Measurements from ENCODE around the gene HMCN1.
"Not testable (repeated sequence)": the region's sequence is repeated elsewhere in the genome, so short reads cannot be mapped to it uniquely, and the experiment has no call there.

Gene HMCN1

GRCh38 chr1:186210258-186210657 lies 476.1 kb downstream of the HMCN1 start:
- no peak for FAIRE-seq

- FAIRE-seq = not testable (repeated sequence)
These were observed 477.4 kb downstream of the HMCN1 start for GRCh38 chr1:186211583-186211982.

GRCh38 chr1:186212568-186213224 lies 478.5 kb downstream of the HMCN1 start:
- no peak for FAIRE-seq

GRCh38 chr1:186213225-186213607 lies 479.0 kb downstream of the HMCN1 start:
- no peak for FAIRE-seq

GRCh38 chr1:186214791-186215190 lies 480.6 kb downstream of the HMCN1 start:
- no peak for FAIRE-seq

DNA sequence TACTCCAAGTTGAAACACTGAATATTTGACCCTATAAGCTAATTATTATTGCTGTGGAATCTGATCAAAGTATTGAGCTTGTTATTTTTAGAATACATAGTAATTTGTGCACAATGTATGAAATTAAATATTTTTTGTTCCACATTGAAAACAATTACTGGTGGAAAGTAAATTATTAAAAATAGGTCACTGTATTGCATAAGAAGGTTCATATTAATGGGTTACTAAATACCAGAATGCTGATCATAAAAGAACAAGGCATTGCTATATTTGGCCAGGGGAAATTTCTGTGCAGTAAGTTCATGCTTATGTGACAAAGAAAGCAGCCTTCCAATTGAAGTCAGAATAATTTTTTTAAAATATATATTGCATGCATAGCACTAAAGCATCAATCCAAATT lies 481.4 kb downstream of the HMCN1 start:
- FAIRE-seq = no peak

GRCh38 chr1:186218654-186219352 lies 484.6 kb downstream of the HMCN1 start:
- no peak for FAIRE-seq

DNA sequence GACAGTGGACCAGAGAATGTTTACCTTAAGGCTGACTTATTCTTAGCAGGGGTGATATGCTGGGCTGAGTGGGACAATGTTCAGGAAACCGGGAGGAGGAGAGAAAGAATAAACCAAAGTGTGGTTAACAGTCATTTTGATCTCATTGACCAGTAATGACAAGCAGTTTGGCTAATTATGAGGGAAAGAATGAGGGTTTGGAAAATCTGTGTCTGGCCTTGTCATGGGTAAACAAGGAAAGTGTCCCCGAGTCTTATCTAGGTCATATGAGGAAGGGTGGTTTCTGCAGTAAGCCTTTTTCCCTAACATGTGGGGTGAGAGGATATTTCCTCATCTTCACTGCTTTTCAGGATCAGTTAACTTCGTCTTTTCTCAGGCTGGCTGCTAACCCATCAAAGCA lies 485.9 kb downstream of the HMCN1 start:
- FAIRE-seq = no peak

DNA sequence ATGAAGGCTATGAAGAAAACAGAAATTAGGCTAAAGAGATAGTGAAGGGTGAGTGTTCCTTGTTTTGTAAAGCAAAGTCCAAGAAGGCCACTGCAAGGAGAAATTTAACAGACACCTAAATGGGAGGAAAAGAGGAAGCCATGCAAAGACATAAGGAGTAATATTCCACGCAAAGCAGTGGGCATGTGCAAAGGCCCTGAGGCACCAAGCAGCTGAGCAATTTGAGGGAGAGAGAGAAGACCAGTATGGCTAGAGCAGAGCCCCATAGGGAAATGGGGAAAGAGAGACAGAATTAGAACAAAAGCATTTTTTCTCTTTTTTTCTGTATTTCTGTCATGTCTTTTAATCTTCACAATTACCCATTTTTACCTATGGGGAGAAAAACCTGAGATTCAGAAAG lies 486.7 kb downstream of the HMCN1 start:
- no peak for FAIRE-seq

- FAIRE-seq = no peak
These were observed 490.9 kb downstream of the HMCN1 start for GRCh38 chr1:186225096-186225495.

DNA sequence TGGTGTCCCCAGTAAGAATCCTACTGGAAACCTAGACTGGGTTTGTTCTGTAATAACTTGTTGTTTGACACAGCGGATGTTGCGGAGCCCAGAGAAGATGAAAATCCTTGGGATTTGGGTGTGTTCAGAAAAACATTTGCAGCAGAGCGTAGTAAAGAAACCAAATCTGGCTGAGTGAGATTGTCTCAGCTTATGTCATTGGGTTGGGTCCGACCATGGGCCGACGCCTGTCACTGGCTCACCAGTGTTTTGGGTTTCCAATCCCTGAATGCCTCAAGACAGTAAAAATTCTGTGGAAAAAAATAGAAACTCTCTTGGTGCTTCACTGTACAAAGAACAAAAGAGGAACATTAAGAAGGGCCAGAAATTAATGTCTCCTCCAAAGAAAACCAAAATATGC lies 494.6 kb downstream of the HMCN1 start:
- no peak for FAIRE-seq

DNA sequence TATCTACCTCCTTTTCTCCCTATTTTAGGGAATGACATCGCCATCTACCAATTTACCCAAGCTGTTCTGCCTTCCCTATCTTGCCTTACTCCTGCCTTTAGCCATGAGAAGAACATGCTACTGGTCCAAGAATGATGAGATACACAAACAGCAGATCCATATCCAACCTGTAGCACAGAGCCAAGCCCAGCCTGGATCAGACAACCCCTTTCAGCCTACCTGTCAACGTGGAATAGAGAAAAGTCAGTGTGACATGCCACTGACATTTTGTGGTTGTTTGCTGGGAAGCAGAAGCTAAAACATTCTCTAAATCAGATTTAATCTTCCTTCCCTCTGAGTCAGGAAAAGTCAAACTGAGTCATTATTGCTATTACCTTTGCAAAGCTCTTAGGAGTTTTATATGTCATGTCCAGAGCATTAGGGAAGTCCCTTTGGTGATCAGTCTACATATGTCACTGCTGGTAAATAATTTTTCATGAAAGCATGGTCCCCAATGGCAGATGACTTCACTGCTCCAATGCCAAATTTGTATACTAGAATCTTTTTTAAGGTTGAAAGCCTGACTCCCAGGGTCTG lies 497.8 kb downstream of the HMCN1 start:
- FAIRE-seq = no peak

DNA sequence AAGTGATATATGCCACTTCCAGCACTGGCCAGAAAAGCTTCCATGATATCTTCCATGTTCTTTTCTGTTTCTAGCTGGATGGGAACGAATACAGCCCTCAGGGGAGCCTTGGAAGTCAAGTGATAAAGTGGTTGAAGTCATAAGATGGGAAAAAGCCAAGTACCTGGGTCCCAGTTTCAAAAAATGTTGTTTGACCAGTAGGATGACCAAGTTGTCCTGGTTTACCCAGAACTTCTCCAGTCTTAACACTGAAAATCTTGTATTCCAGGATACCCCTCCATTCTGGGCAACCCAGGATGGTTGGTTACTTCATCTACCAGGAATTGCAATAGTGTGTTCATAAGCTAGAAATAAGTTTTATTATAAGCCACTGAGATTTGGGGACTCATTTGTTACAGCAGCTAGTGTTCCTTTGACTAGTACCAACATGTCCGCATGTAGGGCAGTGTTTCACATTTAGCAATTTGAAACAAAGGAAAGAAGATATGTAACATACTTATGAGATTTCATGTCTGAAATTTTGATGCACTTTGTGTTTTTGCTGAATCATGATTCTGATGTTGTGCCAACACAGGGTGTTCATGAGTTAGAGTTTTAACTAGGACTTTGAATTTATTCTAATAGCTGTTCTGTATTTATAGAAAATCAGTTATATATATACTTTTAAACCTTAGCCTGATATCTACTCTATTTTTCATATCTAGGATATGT lies 500.9 kb downstream of the HMCN1 start:
- FAIRE-seq = no peak

- no peak for FAIRE-seq
These were observed 501.5 kb downstream of the HMCN1 start for GRCh38 chr1:186235696-186236095.

- FAIRE-seq = no peak
These were observed 502.7 kb downstream of the HMCN1 start for GRCh38 chr1:186236921-186237320.

DNA sequence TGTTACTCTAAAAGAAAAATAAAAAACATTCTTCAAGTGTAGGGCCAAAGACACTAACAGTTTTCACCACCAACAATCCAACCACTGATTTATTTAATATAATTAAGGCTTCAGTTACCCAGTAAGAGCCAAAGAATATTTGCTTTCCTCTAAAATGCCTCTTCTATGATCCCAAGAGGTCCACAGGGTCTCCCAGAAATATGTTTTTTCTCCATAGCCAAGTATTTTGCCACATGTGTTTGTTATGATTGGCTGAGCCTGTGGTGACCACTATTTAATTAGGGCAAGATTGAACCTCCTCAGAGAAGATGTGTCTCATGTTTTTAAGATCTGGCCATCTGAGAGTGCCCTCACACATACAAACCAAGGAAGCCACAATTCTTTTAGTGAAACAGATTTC lies 505.0 kb downstream of the HMCN1 start:
- FAIRE-seq = no peak

DNA sequence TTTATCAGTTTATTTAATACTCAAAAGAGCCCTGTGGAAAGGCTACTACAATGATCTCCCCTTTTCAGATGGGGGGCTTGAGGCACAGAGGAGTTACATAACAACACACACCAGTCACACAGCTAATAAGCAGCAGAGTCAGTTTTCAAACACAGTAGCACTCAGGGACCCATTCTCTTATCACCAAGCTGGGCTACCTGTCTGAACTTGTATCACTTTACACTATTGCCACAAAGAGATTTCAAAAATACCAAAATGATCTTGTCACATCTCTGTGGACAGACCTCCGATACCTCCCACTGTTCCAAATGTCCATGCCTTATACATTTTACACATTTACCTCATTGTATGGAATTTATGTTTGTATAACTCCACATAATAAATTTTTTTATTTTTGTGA lies 506.2 kb downstream of the HMCN1 start:
- FAIRE-seq = no peak
